HG03520 (cell line): ENCODE measurements around the gene CAV2.
"Not testable (repeated sequence)": the region's sequence is repeated elsewhere in the genome, so short reads cannot be mapped to it uniquely, and the experiment has no call there.

Experiments
- ATAC-seq: cut with Tn5 transposase; IDR thresholded peaks from one replicate; pipeline ENCODE4 v1.9.1; 2021; ENCODE audit warnings: mild to moderate bottlenecking, moderate library complexity; ENCODE audit not compliant: unreplicated experiment

CAV2 gene

DNA sequence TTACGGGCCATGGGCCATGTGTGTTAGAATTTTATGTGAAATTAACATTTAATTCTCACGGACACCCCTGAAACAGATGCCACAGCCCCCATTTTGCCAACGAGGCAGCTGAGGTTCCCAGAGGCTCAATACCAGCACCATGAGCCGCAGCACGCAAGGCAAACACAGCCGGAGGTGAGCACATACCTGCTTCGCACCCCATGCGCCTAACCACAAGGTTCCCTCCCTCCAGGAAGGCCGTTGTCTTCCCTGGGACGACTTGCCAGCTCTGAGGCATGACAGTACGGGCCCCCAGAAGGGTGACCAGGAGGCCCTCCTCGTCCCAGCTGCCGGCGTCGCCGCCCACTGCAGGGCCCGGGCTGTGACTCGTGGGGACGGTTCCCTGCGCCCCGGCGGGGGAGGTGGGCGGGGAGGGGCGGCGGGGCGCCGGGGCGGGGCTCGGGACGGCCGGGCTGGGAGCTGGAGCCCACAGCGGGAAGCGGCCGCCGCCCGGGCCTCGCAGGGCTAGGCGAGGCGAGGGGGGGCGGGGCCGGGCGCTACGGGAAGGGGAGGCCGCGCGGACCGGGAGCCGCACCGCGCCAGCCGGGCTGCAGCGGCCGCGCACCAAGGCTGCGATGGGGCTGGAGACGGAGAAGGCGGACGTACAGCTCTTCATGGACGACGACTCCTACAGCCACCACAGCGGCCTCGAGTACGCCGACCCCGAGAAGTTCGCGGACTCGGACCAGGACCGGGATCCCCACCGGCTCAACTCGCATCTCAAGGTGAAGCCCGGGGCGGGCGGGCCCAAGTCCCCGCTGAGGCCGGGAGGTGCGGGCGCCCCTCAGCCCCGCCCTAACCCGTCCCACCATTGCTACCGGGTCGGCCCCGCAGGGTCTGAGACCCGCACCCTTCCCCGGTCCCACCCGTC, at the start of gene CAV2:
TSS of gene CAV2 (plus strand) at position 571 of the 910 bp plus-strand sequence. CDS start at position 615, 44 bp downstream.
- ATAC-seq, result peak; percentile 58

- ATAC-seq, result no peak
Observed at GRCh38 chr7:116449950-116450349, 49.6 kb upstream of the CAV2 start.

GRCh38 chr7:116451957-116452729, 47.4 kb upstream of the CAV2 start:
- ATAC-seq, result no peak

- ATAC-seq, result no peak
Observed at GRCh38 chr7:116454377-116454776, 45.2 kb upstream of the CAV2 start.

DNA sequence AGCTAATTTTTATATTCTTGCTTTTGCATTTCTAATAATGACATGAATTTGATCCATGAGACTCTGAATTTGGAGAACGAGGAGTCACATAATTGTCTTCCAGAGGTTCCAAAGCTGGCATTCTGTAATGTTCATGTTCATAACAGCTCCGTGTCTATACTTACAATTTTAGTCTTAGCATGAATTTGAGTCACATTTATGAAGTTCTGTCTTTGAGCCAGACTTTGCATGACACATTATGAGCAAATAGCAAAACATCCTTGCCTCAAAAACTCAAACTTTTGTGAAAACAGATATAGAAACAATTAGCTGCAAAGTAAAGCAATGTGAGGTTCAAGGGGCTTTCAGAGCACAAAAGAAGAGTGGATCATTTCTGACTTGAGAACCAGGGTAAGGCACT, 44.5 kb upstream of the CAV2 start:
- no peak for ATAC-seq

- ATAC-seq, result no peak
Observed at GRCh38 chr7:116455499-116455898, 44.0 kb upstream of the CAV2 start.

GRCh38 chr7:116461500-116461899, 38.0 kb upstream of the CAV2 start:
- no peak for ATAC-seq

DNA sequence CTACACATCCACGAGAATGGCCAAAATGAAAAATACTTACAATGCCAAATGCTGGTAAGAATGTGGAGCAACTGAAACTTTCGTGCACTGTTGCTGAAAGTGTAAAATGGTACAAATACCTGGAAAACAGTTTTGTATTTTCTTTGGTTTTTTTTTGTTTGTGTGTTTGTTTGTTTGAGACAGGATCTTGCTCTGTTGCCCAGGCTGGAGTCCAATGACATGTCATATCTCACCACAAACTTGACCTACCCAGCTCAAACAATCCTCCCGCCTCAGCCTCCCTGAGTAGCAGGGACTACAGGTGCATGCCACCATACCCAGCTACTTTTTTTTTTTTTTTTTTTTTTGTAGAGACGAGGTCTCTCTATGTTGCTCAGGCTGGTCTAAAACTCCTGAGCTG, 35.6 kb upstream of the CAV2 start:
- no peak for ATAC-seq

DNA sequence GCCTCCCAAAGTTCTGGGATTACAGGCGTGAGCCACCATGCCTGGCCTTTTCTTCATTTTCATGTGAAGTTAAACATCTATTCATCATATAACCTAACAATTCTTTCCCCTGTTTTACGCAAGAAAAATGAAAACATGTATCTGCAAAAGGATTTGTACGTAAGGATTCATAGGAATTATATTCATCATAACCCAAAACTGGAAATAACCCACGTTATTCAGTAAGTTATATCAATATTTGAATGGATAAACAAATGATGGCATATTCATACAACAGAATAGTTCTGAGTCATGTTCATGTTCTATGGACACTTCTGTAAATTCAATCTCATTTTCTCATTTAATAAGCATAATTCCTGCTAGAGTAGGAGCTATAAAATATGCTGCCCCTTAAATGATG, 35.2 kb upstream of the CAV2 start:
- ATAC-seq, result no peak

GRCh38 chr7:116465125-116465524, 34.4 kb upstream of the CAV2 start:
- no peak for ATAC-seq

GRCh38 chr7:116468534-116468933, 31.0 kb upstream of the CAV2 start:
- ATAC-seq, result no peak

DNA sequence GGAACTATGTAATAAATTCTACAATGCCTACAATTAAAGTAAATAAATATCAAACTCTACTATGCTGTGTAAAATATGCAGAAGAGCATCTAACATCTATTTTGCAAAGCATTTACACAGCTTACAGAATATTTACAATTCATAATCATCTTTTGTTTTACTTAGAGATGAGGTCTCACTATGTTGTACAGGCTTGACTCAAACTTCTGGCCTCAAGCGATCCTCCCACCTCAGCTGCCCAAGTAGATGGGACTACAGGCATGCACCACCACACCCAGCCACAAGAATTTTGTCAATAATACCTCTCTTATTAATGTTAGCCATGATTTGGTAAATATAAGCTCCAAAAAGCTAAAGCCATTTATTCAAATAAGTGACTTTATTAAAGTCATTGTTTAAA, 21.9 kb upstream of the CAV2 start:
- no peak for ATAC-seq

GRCh38 chr7:116478834-116479233, 20.7 kb upstream of the CAV2 start:
- ATAC-seq, result no peak

DNA sequence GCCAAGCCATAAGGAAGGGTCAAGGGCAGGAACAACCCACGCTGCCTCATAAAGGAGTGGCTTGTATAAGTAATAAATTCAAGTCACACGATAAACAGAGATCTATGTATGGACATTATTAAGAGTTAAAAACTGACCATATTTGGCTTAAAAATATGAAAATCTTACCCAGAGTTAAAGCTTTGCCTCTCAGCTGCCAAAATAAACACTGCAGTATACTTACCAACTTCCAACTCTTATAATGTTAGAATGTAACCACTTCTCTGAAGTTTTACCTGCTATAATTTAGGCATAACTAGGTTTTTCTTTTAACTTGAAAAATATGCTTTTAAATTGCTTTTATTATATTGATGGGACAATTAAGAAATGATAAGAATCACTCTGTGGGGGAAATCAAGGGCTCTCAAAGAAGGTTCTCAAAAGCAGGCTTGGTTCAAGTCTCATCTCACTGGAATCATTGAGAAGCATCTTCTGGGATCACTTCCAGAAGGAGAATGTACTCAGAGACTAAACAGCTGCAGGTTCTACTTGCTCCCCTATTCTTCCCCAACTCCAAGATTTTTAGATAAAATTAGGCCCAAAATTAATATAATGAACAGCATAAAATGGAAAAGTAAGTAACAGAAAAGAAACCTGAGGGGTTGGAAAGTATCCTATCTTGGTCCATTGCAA, 16.1 kb upstream of the CAV2 start:
- ATAC-seq, result no peak

DNA sequence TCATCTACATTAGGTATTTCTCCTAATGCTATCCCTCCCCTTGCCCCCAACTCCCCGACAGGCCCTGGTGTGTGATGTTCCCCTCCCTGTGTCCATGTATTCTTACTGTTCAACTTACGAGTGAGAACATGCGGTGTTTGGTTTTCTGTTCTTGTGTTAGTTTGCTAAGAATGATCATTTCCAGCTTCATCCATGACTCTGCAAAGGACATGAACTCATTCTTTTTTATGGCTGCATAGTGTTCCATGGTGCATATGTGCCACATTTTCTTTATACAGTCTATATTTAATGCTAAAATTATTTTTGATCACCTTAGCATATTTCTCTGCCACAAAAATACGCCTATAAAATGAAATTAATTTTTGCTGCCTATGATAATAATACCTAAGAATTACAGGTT, 15.1 kb upstream of the CAV2 start:
- not testable (repeated sequence) for ATAC-seq

DNA sequence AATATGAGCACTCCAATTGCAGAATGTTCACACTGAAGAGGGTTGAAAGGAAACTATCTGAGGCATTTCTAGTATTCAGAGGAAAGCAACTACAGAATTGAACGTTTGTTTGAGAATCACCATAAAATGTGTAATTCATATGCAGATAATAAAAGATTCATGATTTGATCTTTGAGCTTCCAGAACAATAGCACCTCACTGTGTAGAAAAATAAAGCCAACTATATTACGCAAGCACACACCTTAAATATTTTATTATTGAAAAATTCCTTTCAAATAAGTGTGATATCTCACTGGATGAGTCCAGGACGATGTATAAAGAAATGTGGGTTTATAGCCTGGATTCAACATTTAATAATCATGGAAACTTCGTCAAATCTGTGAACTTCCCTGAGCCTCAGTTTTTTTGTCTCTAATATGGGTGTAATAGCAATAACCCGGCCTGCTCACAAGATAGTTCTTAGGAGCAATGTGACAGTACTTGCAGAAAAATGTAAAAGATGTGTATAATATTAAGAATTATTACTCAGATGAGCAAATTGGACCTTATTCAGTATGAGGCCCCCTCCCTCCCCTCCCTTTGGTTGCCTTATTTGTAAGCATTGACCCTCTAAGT, 11.5 kb upstream of the CAV2 start:
- no peak for ATAC-seq

GRCh38 chr7:116490351-116490750, 9.2 kb upstream of the CAV2 start:
- ATAC-seq, result no peak

- ATAC-seq, result no peak
Observed at GRCh38 chr7:116491887-116492653, 7.5 kb upstream of the CAV2 start.

- ATAC-seq, result no peak
Observed at GRCh38 chr7:116492654-116493109, 6.9 kb upstream of the CAV2 start.

- ATAC-seq, result no peak
Observed at GRCh38 chr7:116493449-116493848, 6.1 kb upstream of the CAV2 start.
